ENCODE results near the gene DUSP5. TPM values are rescaled to one million over a fixed set of nuclear protein-coding genes. Genes with fewer than 3 reads are reported as not detected.

The DUSP5 gene
- polyA plus RNA-seq, 3 donors: 2.3 to 23.5 (median 22.5) TPM

GRCh38 chr10:110508806-110509544 is 11.3 kb downstream of the DUSP5 start:
- H3K27ac ChIP-seq (ENCODE audit: low read depth, low read length): no peak overlapping the region
- 62 to 75% (median 67%) methylated on average over 11 of the region's 11 CpGs for WGBS, 3 donors

GRCh38 chr10:110509560-110509959 is 11.9 kb downstream of the DUSP5 start:
- WGBS, 3 donors: 92 to 98% (median 98%) methylated on average over 2 of the region's 2 CpGs

GRCh38 chr10:110510086-110510485 is 12.4 kb downstream of the DUSP5 start:
- WGBS, 3 donors: 90 to 96% (median 96%) methylated on average over 9 of the region's 9 CpGs
- no peak overlapping the region for H3K27ac ChIP-seq (ENCODE audit: low read depth, low read length)

More at GRCh38 chr10:110509560-110509959, 11.9 kb downstream of the DUSP5 start:
- H3K27ac ChIP-seq (ENCODE audit: low read depth, low read length): no peak overlapping the region

GRCh38 chr10:110510730-110511129 is 13.0 kb downstream of the DUSP5 start:
- H3K27ac ChIP-seq (ENCODE audit: low read depth, low read length): no peak overlapping the region

GRCh38 chr10:110511734-110512449 is 14.2 kb downstream of the DUSP5 start:
- 65 to 77% (median 71%) methylated on average over 6 of the region's 6 CpGs for WGBS, 3 donors
- no peak overlapping the region for H3K27ac ChIP-seq (ENCODE audit: low read depth, low read length)

More at GRCh38 chr10:110510730-110511129, 13.0 kb downstream of the DUSP5 start:
- 79 to 95% (median 95%) methylated on average over 3 of the region's 3 CpGs for WGBS, 3 donors

GRCh38 chr10:110512461-110513187 is 14.9 kb downstream of the DUSP5 start:
- no peak overlapping the region for H3K27ac ChIP-seq (ENCODE audit: low read depth, low read length)
- WGBS, 3 donors: 63 to 82% (median 78%) methylated on average over 5 of the region's 5 CpGs

GRCh38 chr10:110513949-110514348 is 16.2 kb downstream of the DUSP5 start:
- H3K27ac ChIP-seq (ENCODE audit: low read depth, low read length): no peak overlapping the region
- 95 to 98% (median 95%) methylated on average over 4 of the region's 4 CpGs for WGBS, 3 donors

GRCh38 chr10:110514848-110515247 is 17.1 kb downstream of the DUSP5 start:
- H3K27ac ChIP-seq (ENCODE audit: low read depth, low read length): no peak overlapping the region

GRCh38 chr10:110516815-110517492 is 19.2 kb downstream of the DUSP5 start:
- H3K27ac ChIP-seq (ENCODE audit: low read depth, low read length): no peak overlapping the region
- WGBS, 3 donors: 73 to 90% (median 80%) methylated on average over 3 of the region's 3 CpGs

More at GRCh38 chr10:110514848-110515247, 17.1 kb downstream of the DUSP5 start:
- WGBS, 3 donors: 89 to 96% (median 96%) methylated on average over 3 of the region's 3 CpGs

- 48 to 95% (median 89%) methylated on average over 4 of the region's 4 CpGs for WGBS, 3 donors
- H3K27ac ChIP-seq (ENCODE audit: low read depth, low read length): no peak overlapping the region
Measured at GRCh38 chr10:110522365-110522988, 24.8 kb downstream of the DUSP5 start.

GRCh38 chr10:110523736-110524135 is 26.0 kb downstream of the DUSP5 start:
- 83 to 90% (median 90%) methylated on average over 3 of the region's 3 CpGs for whole genome bisulfite sequencing, 3 donors

GRCh38 chr10:110524179-110524858 is 26.6 kb downstream of the DUSP5 start:
- WGBS, 3 donors: 67 to 89% (median 89%) methylated on average over 3 of the region's 3 CpGs
- H3K27ac ChIP-seq (ENCODE audit: low read depth, low read length): no peak overlapping the region

More at GRCh38 chr10:110523736-110524135, 26.0 kb downstream of the DUSP5 start:
- no peak overlapping the region for H3K27ac ChIP-seq (ENCODE audit: low read depth, low read length)

GRCh38 chr10:110524859-110525232 is 27.1 kb downstream of the DUSP5 start:
- whole genome bisulfite sequencing, 3 donors: 64 to 82% (median 80%) methylated on average over 2 of the region's 2 CpGs
- no peak overlapping the region for H3K27ac ChIP-seq (ENCODE audit: low read depth, low read length)

GRCh38 chr10:110525349-110526260 is 27.9 kb downstream of the DUSP5 start:
- no peak overlapping the region for H3K27ac ChIP-seq (ENCODE audit: low read depth, low read length)

GRCh38 chr10:110527731-110528171 is 30.0 kb downstream of the DUSP5 start:
- 72 to 84% (median 76%) methylated on average over 9 of the region's 9 CpGs for WGBS, 3 donors
- no peak overlapping the region for H3K27ac ChIP-seq (ENCODE audit: low read depth, low read length)

More at GRCh38 chr10:110525349-110526260, 27.9 kb downstream of the DUSP5 start:
- WGBS, 3 donors: 60 to 78% (median 60%) methylated on average over 9 of the region's 9 CpGs

GRCh38 chr10:110528224-110528996 is 30.7 kb downstream of the DUSP5 start:
- H3K27ac ChIP-seq (ENCODE audit: low read depth, low read length): no peak overlapping the region
- 80 to 89% (median 82%) methylated on average over 5 of the region's 5 CpGs for WGBS, 3 donors
